ENCODE data around the gene MTG1.

The MTG1 gene

DNA sequence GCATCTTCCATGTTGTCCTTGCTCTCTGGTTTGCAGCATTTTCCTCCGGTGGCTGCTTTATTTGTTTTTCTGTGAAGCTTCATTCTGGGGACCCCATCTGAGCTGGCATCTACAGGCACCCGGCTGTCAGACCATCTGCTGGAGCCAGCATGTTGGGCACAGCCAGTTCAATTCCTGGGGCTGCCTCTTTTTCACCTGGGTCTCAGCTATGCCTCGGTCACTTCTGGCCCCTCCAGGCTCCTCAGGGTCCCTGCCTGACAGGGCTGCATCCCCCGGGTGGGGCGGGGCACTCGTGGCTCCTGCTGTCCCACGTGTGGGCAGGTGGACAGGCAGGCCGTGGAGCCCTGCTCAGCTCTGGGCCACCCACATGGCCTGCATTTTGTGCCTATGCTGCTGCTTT lies 67.9 kb downstream of the MTG1 start:
- FAIRE-seq (no peak), DNase-seq (ENCODE audit: insufficient read length, low spot score) (no peak)
- TF ChIP-seq, protein P1, sequence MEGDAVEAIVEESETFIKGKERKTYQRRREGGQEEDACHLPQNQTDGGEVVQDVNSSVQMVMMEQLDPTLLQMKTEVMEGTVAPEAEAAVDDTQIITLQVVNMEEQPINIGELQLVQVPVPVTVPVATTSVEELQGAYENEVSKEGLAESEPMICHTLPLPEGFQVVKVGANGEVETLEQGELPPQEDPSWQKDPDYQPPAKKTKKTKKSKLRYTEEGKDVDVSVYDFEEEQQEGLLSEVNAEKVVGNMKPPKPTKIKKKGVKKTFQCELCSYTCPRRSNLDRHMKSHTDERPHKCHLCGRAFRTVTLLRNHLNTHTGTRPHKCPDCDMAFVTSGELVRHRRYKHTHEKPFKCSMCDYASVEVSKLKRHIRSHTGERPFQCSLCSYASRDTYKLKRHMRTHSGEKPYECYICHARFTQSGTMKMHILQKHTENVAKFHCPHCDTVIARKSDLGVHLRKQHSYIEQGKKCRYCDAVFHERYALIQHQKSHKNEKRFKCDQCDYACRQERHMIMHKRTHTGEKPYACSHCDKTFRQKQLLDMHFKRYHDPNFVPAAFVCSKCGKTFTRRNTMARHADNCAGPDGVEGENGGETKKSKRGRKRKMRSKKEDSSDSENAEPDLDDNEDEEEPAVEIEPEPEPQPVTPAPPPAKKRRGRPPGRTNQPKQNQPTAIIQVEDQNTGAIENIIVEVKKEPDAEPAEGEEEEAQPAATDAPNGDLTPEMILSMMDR (IDR thresholded peaks at IDR 0.05; ENCODE audit: insufficient read depth, missing control alignments) = no peak

DNA sequence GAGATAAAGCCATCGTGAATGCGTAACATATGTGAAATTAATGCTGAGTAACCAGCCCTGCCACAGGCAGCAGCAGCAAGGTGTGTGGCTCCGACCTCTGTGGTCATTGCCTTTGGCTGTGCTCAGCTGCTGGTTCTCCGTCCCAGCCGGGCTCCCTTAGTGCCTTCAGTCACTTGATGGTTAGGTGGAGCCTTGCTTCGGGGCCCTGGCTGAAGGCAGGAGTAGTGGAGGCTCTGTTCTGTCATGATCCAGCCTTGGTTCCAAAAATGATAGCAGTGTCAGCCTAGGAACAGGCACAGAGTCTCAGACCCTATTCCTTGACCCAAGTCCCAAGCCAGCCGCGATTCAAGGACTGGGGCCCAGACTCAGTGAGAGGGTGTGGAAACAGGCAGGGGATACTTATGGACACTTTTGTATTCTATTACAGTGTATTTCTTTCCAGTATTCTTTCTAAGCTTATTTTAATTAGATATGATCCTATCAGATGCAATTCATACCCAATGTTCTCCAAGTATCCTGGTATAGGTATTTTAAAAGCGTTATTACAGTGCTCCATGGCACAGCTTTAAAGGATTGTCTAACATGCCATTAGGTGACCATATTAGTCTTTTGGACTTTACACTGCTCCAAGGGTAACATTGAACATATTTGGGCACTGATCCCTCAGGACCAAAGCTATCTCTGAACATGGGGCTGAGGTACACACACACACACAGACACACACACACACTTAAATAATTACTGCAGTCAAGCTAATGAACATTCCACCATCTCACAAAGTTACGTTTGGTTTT lies 68.8 kb downstream of the MTG1 start:
- no peak for FAIRE-seq
- TF ChIP-seq, protein P1 (IDR thresholded peaks at IDR 0.05; ENCODE audit: insufficient read depth, missing control alignments) = no peak

GRCh38 chr10:133464582-133465031 lies 70.7 kb downstream of the MTG1 start:
- FAIRE-seq = no peak
- DNase-seq (ENCODE audit: insufficient read length, low spot score) = no peak
- TF ChIP-seq, protein P1 (IDR thresholded peaks at IDR 0.05; ENCODE audit: insufficient read depth, missing control alignments) = no peak

More for the DNA sequence above, 68.8 kb downstream of the MTG1 start:
- no peak for DNase-seq (ENCODE audit: insufficient read length, low spot score)

DNA sequence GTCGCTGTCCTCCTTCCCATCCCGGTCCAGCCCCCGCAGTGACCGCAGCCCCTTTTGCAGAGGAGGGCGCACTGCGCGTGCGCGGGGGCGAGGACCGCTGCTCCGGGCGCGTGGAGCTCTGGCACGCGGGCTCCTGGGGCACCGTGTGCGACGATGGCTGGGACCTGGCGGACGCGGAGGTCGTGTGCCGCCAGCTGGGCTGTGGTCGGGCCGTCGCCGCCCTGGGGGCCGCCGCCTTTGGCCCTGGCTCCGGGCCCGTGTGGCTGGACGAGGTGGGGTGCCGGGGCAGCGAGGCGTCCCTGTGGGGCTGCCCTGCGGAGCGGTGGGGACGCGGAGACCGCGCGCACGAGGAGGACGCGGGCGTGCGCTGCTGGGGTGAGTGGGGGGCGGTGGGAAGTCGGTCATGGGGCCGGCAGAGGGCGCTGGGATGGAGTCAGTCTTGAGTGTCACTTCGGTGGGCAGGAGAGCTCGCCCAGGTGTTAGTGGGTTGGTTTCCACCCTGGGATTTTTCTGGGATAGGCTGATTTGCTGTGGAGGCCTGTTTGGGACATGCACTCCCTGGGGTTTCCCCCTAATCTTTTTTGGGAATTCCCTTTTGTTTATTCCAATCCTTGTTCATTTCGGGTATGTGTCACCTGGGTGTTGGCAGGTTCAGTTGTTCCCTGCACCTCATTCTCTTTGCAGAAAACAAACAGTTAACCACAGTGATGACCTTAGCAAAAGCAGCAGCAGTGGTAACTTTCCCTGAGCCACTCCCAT lies 71.4 kb downstream of the MTG1 start:
- no peak for DNase-seq (ENCODE audit: insufficient read length, low spot score)
- TF ChIP-seq, protein P1 (IDR thresholded peaks at IDR 0.05; ENCODE audit: insufficient read depth, missing control alignments) = no peak
- FAIRE-seq = no peak

DNA sequence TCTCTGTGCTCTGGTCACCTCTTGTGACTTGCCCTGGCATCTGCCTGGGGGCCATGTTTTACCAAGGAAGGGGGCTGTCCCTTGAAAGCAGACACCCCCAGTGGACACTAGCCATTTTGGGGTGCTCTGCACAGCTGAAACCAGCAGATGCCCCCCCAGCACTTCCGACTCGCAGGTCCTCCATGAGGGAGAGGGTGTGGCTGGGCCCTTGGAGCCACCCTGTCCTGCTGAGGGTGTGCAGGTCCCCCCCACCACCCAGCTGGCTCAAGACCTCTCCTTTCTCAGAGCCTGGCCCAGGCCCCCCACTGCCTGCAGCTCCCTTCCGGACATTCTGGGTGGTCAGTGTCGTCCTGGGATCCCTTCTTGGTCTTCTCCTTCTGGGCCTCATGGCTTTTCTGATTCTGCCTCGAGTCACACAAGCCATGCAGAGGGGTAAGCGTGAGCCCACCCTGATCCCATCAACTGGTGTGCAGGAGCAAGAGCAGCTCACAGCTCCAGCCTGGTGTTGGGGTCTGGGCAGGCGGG lies 72.1 kb downstream of the MTG1 start:
- TF ChIP-seq, protein P1 (IDR thresholded peaks at IDR 0.05; ENCODE audit: insufficient read depth, missing control alignments) = no peak
- no peak for DNase-seq (ENCODE audit: insufficient read length, low spot score)
- FAIRE-seq = no peak

GRCh38 chr10:133466683-133467275 lies 72.8 kb downstream of the MTG1 start:
- FAIRE-seq = no peak
- TF ChIP-seq, protein P1 (IDR thresholded peaks at IDR 0.05; ENCODE audit: insufficient read depth, missing control alignments) = no peak
- DNase-seq (ENCODE audit: insufficient read length, low spot score) = no peak
